CD14-positive monocyte (primary cell): Measurements from ENCODE around the gene TTPAL. TPM values are rescaled to one million over a fixed set of nuclear protein-coding genes. Genes with fewer than 3 reads are reported as not detected.

Experiments
- DNase-seq, 3 donors: peaks; one replicate each; pipeline ENCODE4 v3.0.0-alpha.2; 2011 to 2022
- H2AFZ ChIP-seq: 2 replicates; pipeline ENCODE4 v1.6.0; 2012; ENCODE audit warnings: mild to moderate bottlenecking, low read depth, low read length, inconsistent platforms; ENCODE audit not compliant: insufficient read depth, poor library complexity, severe bottlenecking
- H3K27ac ChIP-seq, 2 donors: 1 replicate in 1 of 2; 2 replicates in 1 of 2; pipeline ENCODE4 v1.5.1; 2012 to 2013; ENCODE audit warnings: low read length in 2 of 2, control low read depth in 1 of 2, inconsistent platforms in 1 of 2, low read depth in 1 of 2, mild to moderate bottlenecking in 1 of 2
- H3K27me3 ChIP-seq, 2 donors: one replicate each; pipeline versions ENCODE4 v1.6.0 to v1.6.1; 2011 to 2013; ENCODE audit warnings: low read length in 2 of 2; ENCODE audit not compliant: control insufficient read depth in 2 of 2, insufficient read depth in 2 of 2
- H3K36me3 ChIP-seq, 2 donors: replicated peaks in 1 of 2; 1 replicate in 1 of 2; 2 replicates in 1 of 2; pipeline versions ENCODE4 v1.5.1 to v1.6.1; 2012 to 2013; ENCODE audit warnings: low read length in 2 of 2, control low read depth in 1 of 2, inconsistent platforms in 1 of 2, mild to moderate bottlenecking in 1 of 2; ENCODE audit not compliant: insufficient read depth in 2 of 2, control insufficient read depth in 1 of 2
- H3K4me1 ChIP-seq, 2 donors: 1 replicate in 1 of 2; 2 replicates in 1 of 2; pipeline versions ENCODE4 v1.5.1 to v1.6.1; 2012 to 2013; ENCODE audit warnings: low read length in 2 of 2, control low read depth in 1 of 2, inconsistent platforms in 1 of 2, mild to moderate bottlenecking in 1 of 2, moderate library complexity in 1 of 2; ENCODE audit not compliant: insufficient read depth in 2 of 2, control insufficient read depth in 1 of 2
- H3K4me2 ChIP-seq: replicated peaks from 2 replicates; pipeline ENCODE3; 2012; ENCODE audit warnings: low read length, moderate library complexity, mild to moderate bottlenecking; ENCODE audit not compliant: poor library complexity, severe bottlenecking; ENCODE audit errors: extremely low read depth
- H3K4me3 ChIP-seq, 3 experiments: fragments of 200-600 bp in 1 of 3; sonication (generic) in 1 of 3; replicated peaks in 1 of 3; 1 replicate in 2 of 3; 2 replicates in 1 of 3; pipeline ENCODE4 v1.5.1; 2011 to 2013; ENCODE audit warnings: low read length in 3 of 3, mild to moderate bottlenecking in 3 of 3, control low read depth in 2 of 3, low read depth in 2 of 3, inconsistent platforms in 1 of 3, moderate library complexity in 1 of 3
- H3K79me2 ChIP-seq: 2 replicates; pipeline ENCODE4 v1.6.0; 2012; ENCODE audit warnings: mild to moderate bottlenecking, control low read depth, inconsistent platforms, low read length, moderate library complexity; ENCODE audit not compliant: insufficient read depth
- H3K9ac ChIP-seq: 2 replicates; pipeline ENCODE4 v1.6.0; 2017; ENCODE audit warnings: low read length, mild to moderate bottlenecking; ENCODE audit not compliant: insufficient read depth, poor library complexity, severe bottlenecking
- H3K9me3 ChIP-seq, 2 donors: replicated peaks in 1 of 2; 1 replicate in 1 of 2; 2 replicates in 1 of 2; pipeline versions ENCODE4 v1.5.1 to v1.6.1; 2012 to 2013; ENCODE audit warnings: low read length in 2 of 2, control low read depth in 1 of 2; ENCODE audit not compliant: control insufficient read depth in 1 of 2, insufficient read depth in 1 of 2
- H4K20me1 ChIP-seq: 2 replicates; pipeline ENCODE4 v1.6.0; 2012; ENCODE audit warnings: mild to moderate bottlenecking, low read length, control low read depth, moderate library complexity; ENCODE audit not compliant: insufficient read depth
- H3K27ac Mint-ChIP-seq, 7 donors: one replicate each; pipeline ENCODE4 v1.8.0; 2020; ENCODE audit warnings: mild to moderate bottlenecking in 7 of 7, mixed read lengths in 7 of 7, moderate library complexity in 6 of 7, inconsistent platforms in 2 of 7
- H3K27me3 Mint-ChIP-seq, 3 donors: one replicate each; pipeline ENCODE4 v1.8.0; 2021 to 2022; ENCODE audit warnings: low read depth in 3 of 3, mild to moderate bottlenecking in 3 of 3, mixed read lengths in 3 of 3, moderate library complexity in 3 of 3, inconsistent platforms in 1 of 3
- H3K36me3 Mint-ChIP-seq, 2 donors: one replicate each; pipeline ENCODE4 v1.8.0; 2020; ENCODE audit warnings: mixed read lengths in 2 of 2, inconsistent platforms in 1 of 2, mild to moderate bottlenecking in 1 of 2
- H3K4me1 Mint-ChIP-seq: one replicate; pipeline ENCODE4 v1.8.0; 2020; ENCODE audit warnings: mild to moderate bottlenecking, mixed read lengths
- H3K4me3 Mint-ChIP-seq, 2 donors: one replicate each; pipeline ENCODE4 v1.8.0; 2020; ENCODE audit warnings: mild to moderate bottlenecking in 2 of 2, mixed read lengths in 2 of 2, moderate library complexity in 1 of 2
- H3K9me3 Mint-ChIP-seq, 7 donors: one replicate each; pipeline ENCODE4 v1.8.0; 2020 to 2022; ENCODE audit warnings: mixed read lengths in 7 of 7, mild to moderate bottlenecking in 6 of 7, moderate library complexity in 6 of 7, inconsistent platforms in 2 of 7
- WGBS: methylation state at CpG from one replicate; pipeline ENCODE4 v1.1.5; 2013; ENCODE audit warnings: missing lambda C conversion rate; ENCODE audit not compliant: insufficient coverage; 5-methylcytosine and 5-hydroxymethylcytosine counted together
- intact Hi-C, 2 donors: fragments of 100-400 bp; cut with micrococcal nuclease; formaldehyde crosslinking; loops; one replicate each; pipeline versions ENCODE4 v1.15.0 to v1.15.1; 2023
- polyA plus RNA-seq, 3 donors: library from polyadenylated mRNA; depleted of rRNA in 1 of 3; unstranded in 2 of 3; stranded (reverse) in 1 of 3; fragments of 300-500 nt in 2 of 3; fragments of >200 nt in 1 of 3; fragmentation: Illumina TruSeq in 2 of 3; gene quantifications; 1 replicate in 2 of 3; 2 replicates in 1 of 3; pipeline ENCODE4 v1.2.3, GENCODE V29; 2012 to 2021
- TF ChIP-seq, protein P1 (sequence below): fragments of 200-600 bp; IDR thresholded peaks from one replicate; pipeline ENCODE4 v1.8.0; 2022; ENCODE audit warnings: antibody characterized with exemption, mild to moderate bottlenecking

TTPAL gene
- polyA plus RNA-seq, 3 donors: 1.5 to 4.9 (median 3.0) TPM

- Mint-ChIP-seq H3K4me3 (no peak overlapping the region), H3K27me3 (peaks cover 0 to 2% (median 0%) of the 10 kb centered on the region in 3 donors), H3K9me3 (no peaks in the 10 kb centered on the region), H3K27ac (peak overlapping the region; percentile 9 to 90 (median 81)), H3K4me1 (peaks cover 11% of the 10 kb centered on the region), H3K36me3 (peaks cover 86 to 97% of the 10 kb centered on the region in 2 donors)
- TF ChIP-seq, protein P1, sequence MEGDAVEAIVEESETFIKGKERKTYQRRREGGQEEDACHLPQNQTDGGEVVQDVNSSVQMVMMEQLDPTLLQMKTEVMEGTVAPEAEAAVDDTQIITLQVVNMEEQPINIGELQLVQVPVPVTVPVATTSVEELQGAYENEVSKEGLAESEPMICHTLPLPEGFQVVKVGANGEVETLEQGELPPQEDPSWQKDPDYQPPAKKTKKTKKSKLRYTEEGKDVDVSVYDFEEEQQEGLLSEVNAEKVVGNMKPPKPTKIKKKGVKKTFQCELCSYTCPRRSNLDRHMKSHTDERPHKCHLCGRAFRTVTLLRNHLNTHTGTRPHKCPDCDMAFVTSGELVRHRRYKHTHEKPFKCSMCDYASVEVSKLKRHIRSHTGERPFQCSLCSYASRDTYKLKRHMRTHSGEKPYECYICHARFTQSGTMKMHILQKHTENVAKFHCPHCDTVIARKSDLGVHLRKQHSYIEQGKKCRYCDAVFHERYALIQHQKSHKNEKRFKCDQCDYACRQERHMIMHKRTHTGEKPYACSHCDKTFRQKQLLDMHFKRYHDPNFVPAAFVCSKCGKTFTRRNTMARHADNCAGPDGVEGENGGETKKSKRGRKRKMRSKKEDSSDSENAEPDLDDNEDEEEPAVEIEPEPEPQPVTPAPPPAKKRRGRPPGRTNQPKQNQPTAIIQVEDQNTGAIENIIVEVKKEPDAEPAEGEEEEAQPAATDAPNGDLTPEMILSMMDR: no peak
- Histone ChIP-seq H3K9ac (no peak overlapping the region), H3K4me2 (no peak overlapping the region), H2AFZ (no peak overlapping the region), H4K20me1 (peaks cover 24% of the 10 kb centered on the region), H3K79me2 (no peaks in the 10 kb centered on the region), H3K27me3 (no peaks in the 10 kb centered on the region), H3K36me3 (peaks cover 87 to 99% of the 10 kb centered on the region in 2 donors), H3K27ac (peak overlapping the region in 1 of 2 donors; percentile 65), H3K4me3 (no peak overlapping the region), H3K9me3 (no peaks in the 10 kb centered on the region), H3K4me1 (peaks cover 4 to 6% of the 10 kb centered on the region in 2 donors)
- intact Hi-C loops: no loop called here
- WGBS: no CpG with 5 or more reads among the region's 3 CpGs
- peak; percentile 23 to 79 (median 65) for DNase-seq
These were observed 20.3 kb downstream of the TTPAL start for GRCh38 chr20:44495802-44496481.

DNA sequence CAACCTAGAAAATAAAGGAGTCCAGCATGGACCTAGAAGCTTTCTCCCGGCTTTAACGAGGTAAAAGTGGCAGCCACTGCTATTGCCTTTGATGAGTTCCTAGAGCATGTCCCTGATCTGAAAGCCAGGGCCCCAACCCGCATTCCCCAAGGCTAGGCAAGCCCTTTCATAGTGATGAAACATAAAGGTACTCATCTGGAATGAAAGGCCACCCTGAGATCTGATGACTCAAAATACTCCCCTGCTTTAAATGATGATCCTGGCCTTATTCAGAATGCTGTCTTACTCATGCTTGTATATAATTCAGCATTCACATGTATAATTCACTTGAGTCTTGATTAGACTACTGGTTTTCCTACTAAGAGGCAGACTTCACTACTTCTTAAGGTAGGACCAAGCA is 21.3 kb downstream of the TTPAL start:
- Histone ChIP-seq H3K36me3 (peaks cover 92 to 100% of the 10 kb centered on the region in 2 donors), H3K79me2 (no peaks in the 10 kb centered on the region), H2AFZ (no peak overlapping the region), H3K4me3 (no peak overlapping the region), H3K4me1 (peaks cover 4 to 6% of the 10 kb centered on the region in 2 donors), H4K20me1 (peaks cover 25% of the 10 kb centered on the region), H3K4me2 (no peak overlapping the region), H3K27ac (no peak overlapping the region), H3K27me3 (no peaks in the 10 kb centered on the region), H3K9ac (no peak overlapping the region), H3K9me3 (no peaks in the 10 kb centered on the region)
- peak in 1 of 3 donors; percentile 17 for DNase-seq
- Mint-ChIP-seq H3K9me3 (no peaks in the 10 kb centered on the region), H3K36me3 (peaks cover 87 to 98% of the 10 kb centered on the region in 2 donors), H3K27ac (peak overlapping the region in 3 of 7 donors; percentile 30 to 90 (median 66)), H3K27me3 (no peaks in the 10 kb centered on the region), H3K4me1 (peaks cover 11% of the 10 kb centered on the region), H3K4me3 (no peak overlapping the region)
- intact Hi-C loops: no loop called here
- 100% methylated on average over 3 of the region's 3 CpGs for WGBS
- TF ChIP-seq, protein P1: no peak
